Endothelial cell (in vitro differentiated cells): ENCODE measurements around the gene GPATCH11. TPM values are rescaled to one million over a fixed set of nuclear protein-coding genes. Genes with fewer than 3 reads are reported as not detected.

Experiments used
- DNase-seq: peaks from one replicate; pipeline ENCODE4 v3.0.0; 2021; ENCODE audit warnings: low spot score
- H3K27ac Mint-ChIP-seq: one replicate; pipeline ENCODE4 v1.8.0; 2021; ENCODE audit warnings: mixed read lengths, inconsistent platforms; ENCODE audit not compliant: unreplicated experiment
- H3K27me3 Mint-ChIP-seq: one replicate; pipeline ENCODE4 v1.8.0; 2021; ENCODE audit warnings: mild to moderate bottlenecking, moderate library complexity, mixed read lengths, inconsistent platforms; ENCODE audit not compliant: unreplicated experiment
- H3K36me3 Mint-ChIP-seq: one replicate; pipeline ENCODE4 v1.8.0; 2021; ENCODE audit warnings: mild to moderate bottlenecking, low read depth, mixed read lengths, inconsistent platforms; ENCODE audit not compliant: unreplicated experiment
- H3K4me1 Mint-ChIP-seq: one replicate; pipeline ENCODE4 v1.8.0; 2021; ENCODE audit warnings: mild to moderate bottlenecking, mixed read lengths, inconsistent platforms; ENCODE audit not compliant: unreplicated experiment
- H3K4me3 Mint-ChIP-seq: one replicate; pipeline ENCODE4 v1.8.0; 2021; ENCODE audit warnings: mild to moderate bottlenecking, mixed read lengths, inconsistent platforms; ENCODE audit not compliant: unreplicated experiment
- H3K9me3 Mint-ChIP-seq: one replicate; pipeline ENCODE4 v1.8.0; 2021; ENCODE audit warnings: mixed read lengths, inconsistent platforms; ENCODE audit not compliant: unreplicated experiment
- total RNA-seq: library from RNA; stranded (reverse); fragmentation: NEBNext Ultra II Directional; extraction: Animal tissue kit (Norgen Biotek cat#: 25700); gene quantifications from one replicate; pipeline ENCODE4 v1.2.1, GENCODE V29; 2021; ENCODE audit not compliant: unreplicated experiment
- TF ChIP-seq, protein P1 (sequence below): fragments of 200-600 bp; sonication (generic); IDR thresholded peaks from one replicate; pipeline ENCODE4 v1.5.0; 2021; ENCODE audit warnings: antibody characterized with exemption; ENCODE audit not compliant: unreplicated experiment

GPATCH11 gene
- total RNA-seq, 1 donor from 2014 or later: 8.2 TPM

DNA sequence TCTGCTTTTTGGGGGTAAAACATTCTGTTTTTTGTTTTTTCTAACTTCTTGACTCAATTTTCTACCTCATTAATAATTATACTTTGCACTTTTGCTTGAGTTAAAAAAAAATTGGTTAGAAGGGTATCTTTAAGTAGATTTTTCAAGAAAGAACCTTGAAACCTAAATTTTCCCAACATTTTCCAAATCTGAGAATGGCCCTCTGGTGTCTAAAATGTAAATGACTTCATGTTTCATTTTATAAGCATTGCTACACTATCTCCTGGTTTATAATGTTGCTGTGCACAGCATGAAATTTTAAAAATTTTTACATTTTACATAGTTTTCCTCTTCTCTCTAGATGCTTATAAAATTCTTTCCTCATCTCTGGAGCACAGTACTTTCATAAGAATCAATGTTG is 58.2 kb downstream of the GPATCH11 start:
- H3K36me3 Mint-ChIP-seq: peaks cover 24% of the 10 kb centered on the region

DNA sequence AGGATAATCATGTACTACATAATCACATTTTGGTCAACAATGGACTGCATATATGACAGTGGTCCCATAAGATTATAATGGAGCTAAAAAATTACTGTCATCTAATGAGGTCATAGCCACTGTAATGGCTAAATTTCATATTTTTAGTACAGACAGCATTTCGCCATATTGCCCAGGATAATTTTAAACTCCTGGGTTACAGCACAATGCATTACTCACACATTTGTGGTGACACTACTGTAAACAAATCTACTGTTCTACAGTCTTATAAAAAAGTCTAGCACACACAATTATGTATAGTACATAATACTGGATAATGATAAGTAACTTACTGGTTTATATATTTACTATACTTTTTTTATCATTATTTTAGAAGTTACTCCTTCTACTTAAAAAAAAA is 59.7 kb downstream of the GPATCH11 start:
- Mint-ChIP-seq H3K4me3 (no peak overlapping the region), H3K9me3 (no peaks in the 10 kb centered on the region), H3K27me3 (peaks cover 1% of the 10 kb centered on the region), H3K4me1 (peaks cover 5% of the 10 kb centered on the region), H3K27ac (no peak overlapping the region), H3K36me3 (peaks cover 26% of the 10 kb centered on the region)
- DNase-seq: no peak
- TF ChIP-seq, protein P1, sequence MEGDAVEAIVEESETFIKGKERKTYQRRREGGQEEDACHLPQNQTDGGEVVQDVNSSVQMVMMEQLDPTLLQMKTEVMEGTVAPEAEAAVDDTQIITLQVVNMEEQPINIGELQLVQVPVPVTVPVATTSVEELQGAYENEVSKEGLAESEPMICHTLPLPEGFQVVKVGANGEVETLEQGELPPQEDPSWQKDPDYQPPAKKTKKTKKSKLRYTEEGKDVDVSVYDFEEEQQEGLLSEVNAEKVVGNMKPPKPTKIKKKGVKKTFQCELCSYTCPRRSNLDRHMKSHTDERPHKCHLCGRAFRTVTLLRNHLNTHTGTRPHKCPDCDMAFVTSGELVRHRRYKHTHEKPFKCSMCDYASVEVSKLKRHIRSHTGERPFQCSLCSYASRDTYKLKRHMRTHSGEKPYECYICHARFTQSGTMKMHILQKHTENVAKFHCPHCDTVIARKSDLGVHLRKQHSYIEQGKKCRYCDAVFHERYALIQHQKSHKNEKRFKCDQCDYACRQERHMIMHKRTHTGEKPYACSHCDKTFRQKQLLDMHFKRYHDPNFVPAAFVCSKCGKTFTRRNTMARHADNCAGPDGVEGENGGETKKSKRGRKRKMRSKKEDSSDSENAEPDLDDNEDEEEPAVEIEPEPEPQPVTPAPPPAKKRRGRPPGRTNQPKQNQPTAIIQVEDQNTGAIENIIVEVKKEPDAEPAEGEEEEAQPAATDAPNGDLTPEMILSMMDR: no peak

More for the DNA sequence above, 58.2 kb downstream of the GPATCH11 start:
- Mint-ChIP-seq H3K4me1 (no peaks in the 10 kb centered on the region), H3K4me3 (no peak overlapping the region), H3K27ac (no peak overlapping the region), H3K9me3 (no peaks in the 10 kb centered on the region), H3K27me3 (peaks cover 1% of the 10 kb centered on the region)
- no peak for DNase-seq
- TF ChIP-seq, protein P1: peak; percentile 25

DNA sequence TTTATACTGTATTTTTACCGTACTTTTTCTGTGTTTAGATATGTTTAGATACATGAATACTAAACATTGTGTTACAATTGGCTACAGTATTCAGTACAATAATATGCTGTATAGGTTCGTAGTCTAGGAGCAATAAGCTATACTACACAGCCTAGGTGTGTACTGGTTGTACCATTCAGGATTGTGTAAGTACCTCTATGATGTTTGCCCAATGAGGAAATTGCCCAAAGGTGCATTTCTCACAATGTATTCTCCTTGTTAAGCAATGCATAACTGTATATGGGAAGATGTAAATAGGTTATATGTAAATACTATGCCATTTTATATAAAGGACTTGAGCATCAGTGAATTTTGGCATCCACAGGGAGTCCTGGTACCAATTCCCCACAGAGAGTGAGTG is 61.7 kb downstream of the GPATCH11 start:
- TF ChIP-seq, protein P1: no peak
- Mint-ChIP-seq H3K4me3 (no peak overlapping the region), H3K27ac (no peak overlapping the region), H3K36me3 (peaks cover 20% of the 10 kb centered on the region), H3K4me1 (peaks cover 19% of the 10 kb centered on the region), H3K9me3 (no peaks in the 10 kb centered on the region), H3K27me3 (peaks cover 1% of the 10 kb centered on the region)
- no peak for DNase-seq

DNA sequence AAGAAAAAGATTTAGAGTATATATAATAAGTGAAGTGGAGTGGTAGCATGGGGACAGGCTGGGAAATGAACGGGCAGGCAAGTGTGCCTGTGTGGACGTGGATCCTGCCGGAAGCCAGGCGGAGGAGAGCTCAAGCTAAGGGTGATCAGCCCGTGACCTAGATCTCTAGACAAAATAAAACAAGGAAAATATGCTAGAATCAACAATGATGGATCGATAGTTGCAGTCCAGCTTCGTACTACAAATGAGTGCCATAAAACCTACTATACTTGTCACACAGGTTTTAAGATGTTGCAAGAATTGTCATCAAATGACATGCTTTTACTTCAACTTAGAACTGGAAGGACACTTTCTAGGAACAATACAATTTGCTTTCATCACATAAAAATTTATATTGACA is 64.0 kb downstream of the GPATCH11 start:
- DNase-seq: no peak
- Mint-ChIP-seq H3K4me1 (peaks cover 29% of the 10 kb centered on the region), H3K36me3 (peaks cover 22% of the 10 kb centered on the region), H3K4me3 (no peak overlapping the region), H3K9me3 (no peaks in the 10 kb centered on the region), H3K27ac (no peak overlapping the region), H3K27me3 (peaks cover 1% of the 10 kb centered on the region)
- TF ChIP-seq, protein P1: no peak

Other genes with a start within 250 kb of the GPATCH11 start
- 52.0 TPM for gene STRN, start 118.0 kb upstream of the GPATCH11 start, total RNA-seq
- 26.3 TPM for gene HEATR5B, start 146 bp upstream of the GPATCH11 start, total RNA-seq
- 32.9 TPM for gene EIF2AK2, start 72.5 kb downstream of the GPATCH11 start, total RNA-seq
- gene SULT6B1, start 104.2 kb downstream of the GPATCH11 start, total RNA-seq: not detected
- 18.5 TPM for gene CEBPZOS, start 112.0 kb downstream of the GPATCH11 start, total RNA-seq
- 41.2 TPM for gene CEBPZ, start 147.1 kb downstream of the GPATCH11 start, total RNA-seq
- 16.6 TPM for gene NDUFAF7, start 147.1 kb downstream of the GPATCH11 start, total RNA-seq
- 71.3 TPM for gene PRKD3, start 240.3 kb downstream of the GPATCH11 start, total RNA-seq